NCI-H1417 (cell line): ENCODE measurements around the gene GPR180.
A peak's percentile ranks its signal among the peaks of the same experiment; 100 is the strongest.

Experiments used
- DNase-seq, 3 experiments: peaks; one replicate each; lab custom pipeline; 2025; lab: John Stamatoyannopoulos, UW

Gene GPR180

DNA sequence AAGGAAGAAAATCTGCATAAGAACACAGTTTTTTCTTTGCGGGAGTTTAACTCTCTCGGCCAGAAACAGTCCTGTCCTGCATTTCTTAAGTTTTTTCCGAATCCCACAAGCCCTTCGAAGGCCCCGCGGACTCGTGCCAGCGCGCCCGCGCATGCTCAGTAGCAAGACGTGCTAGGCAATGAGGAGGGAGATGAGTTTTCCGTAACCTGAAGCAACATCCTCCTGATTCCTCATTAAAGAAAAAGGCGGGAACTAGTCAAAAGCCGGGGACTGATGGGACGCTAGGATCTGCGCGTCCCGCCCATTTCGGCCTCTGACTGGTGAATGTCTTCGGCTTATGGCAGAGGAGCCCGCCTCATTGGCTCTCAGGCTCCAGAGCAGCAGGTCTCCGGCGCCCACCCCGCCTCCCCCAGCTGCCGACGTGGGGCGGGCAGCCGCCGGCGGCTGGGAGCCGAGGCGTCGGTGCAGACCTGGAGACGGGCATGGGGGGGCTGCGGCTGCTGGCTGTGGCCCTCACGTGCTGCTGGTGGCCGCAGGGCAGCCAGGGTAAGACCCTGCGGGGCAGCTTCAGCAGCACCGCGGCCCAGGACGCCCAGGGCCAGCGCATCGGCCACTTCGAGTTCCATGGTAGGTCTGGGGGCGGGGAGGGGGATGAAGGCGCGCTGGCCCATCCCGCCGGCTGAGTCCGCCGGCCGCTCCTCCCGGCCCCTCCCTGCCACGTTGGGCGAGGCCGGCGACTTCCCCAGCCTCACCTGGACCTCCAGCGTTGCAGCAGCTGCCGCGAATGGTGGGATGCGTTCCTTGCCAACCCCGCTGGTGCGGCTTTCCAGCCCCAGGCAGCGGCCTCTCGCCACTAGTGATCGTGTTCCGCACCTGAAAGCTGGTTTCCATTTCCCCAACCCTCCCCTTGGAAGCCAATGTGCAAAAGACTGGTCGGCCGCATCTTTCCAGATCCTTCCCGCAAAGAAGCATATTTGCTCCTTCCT lies at the start of gene GPR180:
GPR180 (plus strand) TSS at position 412 of the 986 bp plus-strand sequence; CDS start at position 483, 71 bp downstream.
- peak; percentile 100 for DNase-seq

DNA sequence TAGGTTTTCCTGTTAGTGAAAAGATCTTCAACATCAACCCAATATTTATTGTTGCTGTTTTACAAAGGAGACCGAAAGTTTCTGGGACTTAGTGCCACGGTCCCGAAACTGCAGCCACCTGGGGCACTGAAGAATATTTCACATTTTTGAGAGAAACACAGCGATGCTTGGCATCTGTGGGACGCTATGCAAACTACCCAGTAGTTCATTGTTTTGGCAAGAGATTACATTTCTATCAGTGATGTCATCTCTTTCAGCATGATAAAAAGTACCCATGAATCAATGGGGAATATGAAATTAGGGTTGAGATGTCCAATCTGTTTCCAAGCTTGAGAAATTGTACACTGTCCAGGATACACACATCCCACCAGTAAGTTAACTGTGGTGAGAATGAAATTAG lies 49.6 kb upstream of the GPR180 start:
- DNase-seq = no peak

DNA sequence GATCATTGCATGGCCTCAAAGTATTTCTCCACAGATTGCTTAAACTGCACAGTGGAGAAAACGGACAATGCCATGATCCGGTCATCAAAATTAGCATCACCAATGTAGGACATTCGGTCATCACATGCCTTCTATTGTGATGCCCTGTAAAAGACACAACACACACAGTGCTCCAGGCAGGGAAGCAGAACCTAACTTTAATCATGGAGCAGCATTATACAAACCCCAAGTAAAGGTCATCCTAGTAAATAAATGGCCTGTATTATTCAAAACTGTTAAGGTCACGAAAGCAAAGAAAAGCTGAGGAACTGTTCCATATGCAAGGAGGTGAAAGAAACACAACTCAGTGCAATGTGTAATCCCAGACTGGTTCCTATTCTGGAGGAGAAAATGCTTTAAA lies 47.9 kb upstream of the GPR180 start:
- DNase-seq = no peak

GRCh38 chr13:94556041-94556440 lies 45.6 kb upstream of the GPR180 start:
- no peak for DNase-seq

DNA sequence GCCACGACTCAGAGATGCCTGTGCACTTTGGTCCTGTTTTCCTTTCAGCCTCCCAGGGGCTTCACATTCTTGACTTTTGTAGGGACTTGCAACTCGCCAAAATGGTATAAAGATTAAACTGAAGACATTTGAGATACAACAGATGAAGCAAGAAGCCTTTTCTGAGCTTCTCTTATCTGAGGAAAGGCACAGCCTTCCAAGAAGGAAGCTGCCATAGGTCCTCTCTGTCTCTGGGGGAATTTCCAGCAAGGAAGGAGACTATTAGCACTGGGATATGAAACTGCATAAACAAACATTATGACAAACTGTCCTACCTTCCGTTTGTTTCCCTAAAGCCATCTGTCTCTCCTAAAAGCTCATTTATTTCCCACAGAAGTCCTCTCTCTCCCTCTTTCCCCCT lies 45.0 kb upstream of the GPR180 start:
- DNase-seq = no peak

- no peak for DNase-seq
Observed at GRCh38 chr13:94557684-94558235, 43.9 kb upstream of the GPR180 start.

DNA sequence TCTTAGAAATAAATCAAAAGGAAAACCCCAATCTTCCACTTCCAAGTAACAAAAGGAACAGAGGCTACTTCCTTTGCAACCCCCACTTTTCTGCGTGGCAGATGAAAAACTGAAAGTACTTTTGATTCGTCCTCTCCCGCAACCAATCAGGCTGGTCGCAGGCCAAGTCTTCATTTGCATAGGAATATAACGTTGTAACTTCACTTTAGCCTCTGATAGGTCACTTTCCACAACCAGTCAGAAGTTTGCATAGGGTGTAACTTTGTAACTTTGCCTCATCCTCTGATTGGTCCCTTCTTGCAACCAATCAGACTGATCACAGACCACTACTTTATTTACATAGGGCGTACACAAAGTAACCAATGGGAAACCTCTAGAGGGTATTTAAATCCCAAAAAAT lies 42.9 kb upstream of the GPR180 start:
- DNase-seq = no peak

GRCh38 chr13:94559222-94559795 lies 42.3 kb upstream of the GPR180 start:
- no peak for DNase-seq

DNA sequence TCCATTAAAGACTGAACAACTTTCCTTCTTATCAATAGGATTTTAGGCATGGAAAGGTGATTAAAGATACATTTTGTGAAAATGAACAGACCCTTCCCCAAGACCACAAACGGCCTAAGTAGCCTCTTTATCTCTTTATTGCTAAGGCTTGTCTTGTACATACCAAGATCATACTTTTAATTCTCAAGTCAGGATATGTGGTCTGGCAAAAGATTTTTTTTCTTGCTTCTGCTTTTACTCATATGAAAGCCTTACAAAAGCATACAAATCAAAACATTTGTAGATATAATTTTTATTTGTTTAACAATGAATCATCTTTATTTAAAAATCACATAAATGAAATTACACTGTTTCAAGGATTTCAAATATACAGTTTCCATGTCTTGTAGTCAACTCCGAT lies 41.5 kb upstream of the GPR180 start:
- no peak for DNase-seq

DNA sequence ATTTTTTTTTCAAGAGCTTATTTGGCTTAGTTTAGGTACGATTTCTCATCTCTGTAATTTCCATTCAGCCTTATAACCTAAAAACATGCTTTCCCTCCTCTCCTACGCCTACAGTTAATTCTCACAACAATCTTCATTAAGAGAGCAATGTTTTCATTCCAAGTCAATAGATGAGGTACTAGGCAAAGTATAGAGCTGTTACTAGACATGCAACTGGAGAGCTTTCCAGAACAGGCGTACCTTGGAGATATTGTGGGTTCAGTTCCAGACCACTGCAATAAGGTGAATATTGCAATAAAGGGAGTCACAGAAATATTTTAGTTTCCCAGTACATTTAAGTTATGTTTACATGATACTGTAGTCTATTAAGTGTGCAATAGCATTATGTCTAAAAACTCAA lies 40.5 kb upstream of the GPR180 start:
- no peak for DNase-seq

DNA sequence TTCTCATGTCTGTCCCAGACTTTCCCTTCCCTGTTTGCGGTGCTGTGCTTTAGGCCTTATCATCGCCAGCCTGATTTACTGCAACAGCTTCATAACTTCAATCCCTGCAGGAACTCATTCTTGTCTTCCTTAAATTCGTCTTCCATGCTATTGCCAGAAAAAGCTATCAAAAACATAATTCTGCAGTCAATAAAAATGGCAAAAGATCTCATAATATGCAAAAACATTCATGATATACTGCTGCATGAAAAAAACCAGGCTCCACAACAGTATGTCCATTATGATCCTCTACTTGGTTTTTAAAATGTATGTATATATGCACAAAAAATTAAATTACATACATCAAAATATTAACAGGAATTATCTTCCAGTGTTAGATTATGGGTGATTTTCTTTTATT lies 34.1 kb upstream of the GPR180 start:
- DNase-seq = no peak

GRCh38 chr13:94568443-94568842 lies 33.2 kb upstream of the GPR180 start:
- no peak for DNase-seq

- DNase-seq = no peak
Observed at GRCh38 chr13:94569615-94570014, 32.0 kb upstream of the GPR180 start.

DNA sequence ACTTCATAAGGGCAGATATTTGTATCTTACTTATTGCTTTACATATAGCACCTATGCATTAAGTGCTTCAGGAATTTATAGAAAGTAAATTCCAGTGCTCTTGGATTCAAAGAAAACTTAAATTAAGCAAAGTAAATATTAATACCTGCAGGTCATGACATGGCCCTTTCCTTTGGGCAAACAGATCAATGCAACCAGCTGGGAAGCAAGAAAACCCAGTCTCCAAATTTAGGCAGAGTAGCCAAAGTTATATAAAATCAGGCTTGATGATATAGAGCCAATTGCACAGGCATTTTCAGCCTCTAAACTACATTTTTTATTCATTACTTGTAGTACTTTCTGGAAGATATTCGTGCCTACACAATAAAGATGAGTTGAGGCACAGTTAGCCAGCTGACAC lies 22.6 kb upstream of the GPR180 start:
- DNase-seq = no peak

- no peak for DNase-seq
Observed at GRCh38 chr13:94583926-94584325, 17.7 kb upstream of the GPR180 start.

- DNase-seq = no peak
Observed at GRCh38 chr13:94585543-94586101, 16.0 kb upstream of the GPR180 start.

GRCh38 chr13:94586371-94586770 lies 15.3 kb upstream of the GPR180 start:
- DNase-seq = no peak

DNA sequence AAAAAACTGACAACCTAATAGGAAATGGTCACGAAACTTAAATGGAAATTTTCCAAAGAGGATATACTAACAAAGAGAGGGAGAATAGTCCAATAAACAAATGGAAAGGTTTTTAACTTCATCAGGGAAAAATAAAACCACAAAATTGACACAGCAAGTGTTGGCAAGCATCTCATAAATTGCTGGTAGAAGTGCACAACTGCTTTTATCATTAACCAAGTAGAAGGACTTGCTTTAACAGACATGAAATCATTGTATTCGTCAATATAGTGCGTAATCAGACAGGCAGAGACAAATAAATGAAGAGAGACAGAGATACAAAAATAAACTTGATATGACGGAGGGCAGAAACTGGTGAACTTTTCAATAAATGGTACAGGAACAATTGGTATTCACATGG lies 13.1 kb upstream of the GPR180 start:
- DNase-seq = no peak

DNA sequence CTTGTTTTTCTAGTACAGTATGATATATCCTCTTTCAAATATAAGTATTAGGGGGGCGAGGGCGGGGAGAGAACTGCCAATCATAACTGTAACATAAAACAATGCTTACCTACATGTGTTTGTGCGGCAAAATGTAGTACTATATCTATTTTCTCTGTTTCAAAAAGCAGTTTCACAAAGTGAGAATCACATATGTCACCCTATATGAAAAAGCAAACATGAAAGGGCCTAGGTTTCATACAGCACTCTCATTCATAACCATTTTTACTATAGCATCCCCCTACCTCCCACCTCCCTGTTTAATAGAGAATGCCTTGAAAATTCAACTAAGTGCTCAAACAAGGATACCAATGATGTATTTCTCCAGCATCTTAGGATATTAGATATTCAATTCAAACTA lies 10.9 kb upstream of the GPR180 start:
- no peak for DNase-seq

DNA sequence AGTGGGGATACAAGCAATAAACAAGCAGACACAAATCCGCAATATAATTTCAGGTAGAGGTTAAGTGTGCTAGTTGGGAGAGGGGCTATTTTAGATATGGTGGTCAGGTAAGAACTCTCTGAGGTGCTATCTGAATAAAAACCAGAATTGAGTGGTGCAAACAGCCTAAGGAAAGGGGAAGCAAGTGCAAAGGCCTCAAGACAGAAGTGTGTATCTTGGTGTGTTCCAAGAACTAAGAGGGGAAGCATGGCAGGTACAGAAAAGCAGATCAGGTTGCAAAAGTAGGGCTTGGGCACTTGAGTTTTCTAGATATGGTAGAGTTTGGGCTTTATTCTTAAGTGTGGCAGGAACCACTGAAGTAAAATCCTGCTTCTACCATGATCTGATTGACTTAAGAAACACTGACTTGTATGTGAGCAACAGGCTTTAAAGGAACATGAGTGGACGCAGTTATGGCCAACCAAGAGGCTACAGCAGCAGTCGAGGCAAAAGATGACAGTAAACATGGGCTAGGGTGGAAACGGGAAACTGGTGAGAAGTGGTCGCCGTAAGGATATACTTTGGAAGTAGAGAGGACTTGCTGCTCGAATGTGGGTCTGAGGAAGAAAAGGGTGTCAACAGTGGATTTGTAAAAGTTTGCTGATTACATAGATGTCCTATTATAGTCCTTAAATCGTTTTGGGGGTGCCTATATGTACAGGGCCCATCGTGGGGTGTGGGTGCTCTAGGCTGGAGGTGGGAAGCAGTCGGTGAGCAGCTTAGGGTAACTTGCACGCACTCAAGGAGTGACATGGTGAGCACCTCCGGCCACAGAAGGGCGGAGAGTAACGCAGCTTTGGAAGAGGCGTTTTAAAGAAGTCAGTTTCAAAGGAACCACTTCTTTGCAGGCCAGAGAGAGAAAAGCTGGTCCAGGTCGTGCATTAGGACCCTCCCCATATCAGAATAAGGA lies 6.4 kb upstream of the GPR180 start:
- peak; percentile 48 to 78 (median 69) for DNase-seq

DNA sequence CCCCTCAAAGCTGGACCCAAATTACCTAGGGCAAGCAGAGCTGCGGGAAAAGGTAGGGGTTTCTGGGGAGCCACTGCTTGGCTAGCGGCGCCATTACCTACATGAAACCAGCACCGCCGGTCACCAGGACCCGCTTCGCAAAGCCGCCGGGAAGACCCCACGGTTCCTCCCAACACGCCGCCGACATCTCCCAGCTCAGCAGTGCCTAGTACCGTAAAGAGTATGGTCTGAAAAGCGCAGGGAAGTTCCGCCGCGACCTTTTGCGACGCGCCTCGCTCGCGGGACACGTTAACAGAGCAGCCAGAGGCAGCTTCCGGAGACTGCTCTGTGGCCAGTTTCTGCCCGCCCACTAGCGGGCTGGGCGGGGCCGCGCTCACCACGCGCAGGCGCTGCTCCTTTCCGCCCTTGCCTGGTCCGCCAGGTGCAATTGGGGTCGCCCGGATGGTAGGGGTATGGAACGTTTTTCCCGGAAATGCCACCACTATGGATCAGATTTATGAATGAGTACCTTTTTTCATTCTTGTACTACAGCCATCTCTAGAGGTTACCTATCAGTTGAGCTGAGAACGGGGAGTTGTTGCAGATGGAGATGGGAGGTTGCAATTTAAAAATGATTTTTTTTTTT lies 5.6 kb upstream of the GPR180 start, which contains the start of gene TGDS:
TGDS (minus strand) TSS at position 203 of the 625 bp plus-strand sequence; CDS start at position 187, 16 bp downstream.
- peak; percentile 95 to 99 (median 97) for DNase-seq
